Liver (tissue), 9 donors: ENCODE measurements around the gene BANK1. TPM values are rescaled to one million over a fixed set of nuclear protein-coding genes. Genes with fewer than 3 reads are reported as not detected.

Experiments
- DNase-seq: peaks from one replicate; pipeline ENCODE4 v3.0.0-alpha.2; 2017; ENCODE audit warnings: low spot score
- H3K27ac ChIP-seq, 2 donors: one replicate each; pipeline ENCODE4 v1.7.0; 2013; ENCODE audit warnings: inconsistent platforms in 2 of 2, low read length in 2 of 2, control low read depth in 1 of 2, low read depth in 1 of 2, mild to moderate bottlenecking in 1 of 2
- H3K27me3 ChIP-seq, 4 donors: one replicate each; pipeline versions ENCODE4 v1.6.1 to v1.7.0; 2013; ENCODE audit warnings: low read length in 3 of 4, inconsistent platforms in 1 of 4, mild to moderate bottlenecking in 1 of 4, moderate library complexity in 1 of 4; ENCODE audit not compliant: control insufficient read depth in 4 of 4, insufficient read depth in 4 of 4
- H3K36me3 ChIP-seq, 4 donors: one replicate each; pipeline versions ENCODE4 v1.6.1 to v1.7.0; 2013; ENCODE audit warnings: low read length in 3 of 4, mild to moderate bottlenecking in 3 of 4, low read depth in 1 of 4, moderate library complexity in 1 of 4; ENCODE audit not compliant: control insufficient read depth in 4 of 4, insufficient read depth in 3 of 4
- H3K4me1 ChIP-seq, 4 donors: one replicate each; pipeline versions ENCODE4 v1.6.1 to v1.7.0; 2013; ENCODE audit warnings: low read length in 3 of 4, mild to moderate bottlenecking in 3 of 4, moderate library complexity in 1 of 4; ENCODE audit not compliant: control insufficient read depth in 4 of 4, insufficient read depth in 4 of 4
- H3K4me3 ChIP-seq, 3 donors: one replicate each; pipeline versions ENCODE4 v1.6.1 to v1.7.0; 2013; ENCODE audit warnings: low read length in 3 of 3, control low read depth in 1 of 3, low read depth in 1 of 3, mild to moderate bottlenecking in 1 of 3
- H3K9ac ChIP-seq, 2 donors: one replicate each; pipeline ENCODE4 v1.7.0; 2013; ENCODE audit warnings: low read length in 2 of 2, mild to moderate bottlenecking in 2 of 2, moderate library complexity in 2 of 2, control low read depth in 1 of 2, low read depth in 1 of 2
- H3K9me3 ChIP-seq, 4 donors: one replicate each; pipeline versions ENCODE4 v1.6.1 to v1.7.0; 2013; ENCODE audit warnings: low read length in 3 of 4; ENCODE audit not compliant: control insufficient read depth in 4 of 4
- EGR1 ChIP-seq, 2 donors: IDR thresholded peaks; 2 replicates each; pipeline ENCODE4 v1.6.1; 2016 to 2018; ENCODE audit warnings: antibody characterized with exemption in 2 of 2, low read depth in 2 of 2
- FOXA1 ChIP-seq: IDR thresholded peaks from 2 replicates; pipeline ENCODE4 v1.6.1; 2016; ENCODE audit warnings: antibody characterized with exemption
- FOXA2 ChIP-seq: IDR thresholded peaks from 2 replicates; pipeline ENCODE4 v1.6.1; 2016; ENCODE audit warnings: antibody characterized with exemption
- GABPA ChIP-seq, 2 donors: IDR thresholded peaks in 1 of 2; conservative IDR thresholded peaks in 1 of 2; 2 replicates each; pipeline ENCODE4 v1.6.1; 2016; ENCODE audit warnings: antibody characterized with exemption in 2 of 2, mild to moderate bottlenecking in 1 of 2, moderate library complexity in 1 of 2
- HNF4A ChIP-seq, 2 donors: conservative IDR thresholded peaks; 2 replicates each; pipeline ENCODE4 v1.6.1; 2016; ENCODE audit warnings: antibody characterized with exemption in 2 of 2, mild to moderate bottlenecking in 2 of 2
- HNF4G ChIP-seq: IDR thresholded peaks from 2 replicates; pipeline ENCODE4 v1.6.1; 2016; ENCODE audit warnings: antibody characterized with exemption
- JUND ChIP-seq, 2 donors: IDR thresholded peaks; 2 replicates each; pipeline ENCODE4 v1.6.1; 2016; ENCODE audit warnings: antibody characterized with exemption in 2 of 2
- NR2F2 ChIP-seq: IDR thresholded peaks from 2 replicates; pipeline ENCODE4 v1.6.1; 2016; ENCODE audit warnings: antibody characterized with exemption
- RAD21 ChIP-seq, 2 donors: IDR thresholded peaks; 2 replicates each; pipeline ENCODE4 v1.6.1; 2016; ENCODE audit warnings: antibody characterized with exemption in 2 of 2, mild to moderate bottlenecking in 2 of 2
- RXRA ChIP-seq, 2 donors: IDR thresholded peaks; 2 replicates each; pipeline ENCODE4 v1.6.1; 2017 to 2018; ENCODE audit warnings: antibody characterized with exemption in 2 of 2, mild to moderate bottlenecking in 1 of 2
- SP1 ChIP-seq: IDR thresholded peaks from 2 replicates; pipeline ENCODE4 v1.6.1; 2018; ENCODE audit warnings: antibody characterized with exemption, mild to moderate bottlenecking
- TAF1 ChIP-seq: conservative IDR thresholded peaks from 2 replicates; pipeline ENCODE4 v1.6.1; 2016; ENCODE audit warnings: antibody characterized with exemption, mild to moderate bottlenecking
- YY1 ChIP-seq: IDR thresholded peaks from 2 replicates; pipeline ENCODE4 v1.6.1; 2016; ENCODE audit warnings: antibody characterized with exemption, mild to moderate bottlenecking
- WGBS: extraction: QIAGEN DNeasy Blood & Tissue Kit; methylation state at CpG from one replicate; pipeline ENCODE4 v1.1.7; 2013; 5-methylcytosine and 5-hydroxymethylcytosine counted together
- polyA plus RNA-seq, 2 donors: library from polyadenylated mRNA; stranded (reverse) in 1 of 2; unstranded in 1 of 2; fragments of 200-250 nt in 1 of 2; fragments of >200 nt in 1 of 2; fragmentation: Nextera tagmentation in 1 of 2; extraction: Ambion mirVana in 1 of 2; gene quantifications; one replicate each; pipeline versions ENCODE4 v1.2.1 to v1.2.3, GENCODE V29; 2013 to 2015
- total RNA-seq, 2 donors: library from RNA; depleted of rRNA; stranded (reverse); fragments of >200 nt; gene quantifications; one replicate each; pipeline ENCODE4 v1.2.3, GENCODE V29; 2014
- TF ChIP-seq, protein P1 (sequence below): IDR thresholded peaks from 2 replicates; pipeline ENCODE4 v1.6.1; 2016; ENCODE audit warnings: antibody characterized with exemption
- TF ChIP-seq, protein P2 (sequence below): IDR thresholded peaks from 2 replicates; pipeline ENCODE4 v1.6.1; 2016; ENCODE audit warnings: antibody characterized with exemption
- TF ChIP-seq, protein P3 (sequence below): IDR thresholded peaks from 2 replicates; pipeline ENCODE4 v1.6.1; 2016; ENCODE audit warnings: antibody characterized with exemption, mild to moderate bottlenecking
- TF ChIP-seq, protein P4 (sequence below): fragments of 150-350 bp; IDR thresholded peaks from 2 replicates; pipeline ENCODE4 v1.5.1; 2017; ENCODE audit warnings: improper control_type of control experiment, low read depth, low read length; ENCODE audit not compliant: missing input control
- TF ChIP-seq, protein P5 (sequence below): IDR thresholded peaks from 2 replicates; pipeline ENCODE4 v1.6.1; 2016; ENCODE audit warnings: antibody characterized with exemption
- donor health status: healthy.
- donor health status: healthy.
- donor health status: healthy.
- donor health status: healthy.
- donor health status: healthy.

BANK1 gene
- total and polyA plus RNA-seq, 4 donors, result 0.06 to 1.7 (median 0.35) TPM

DNA sequence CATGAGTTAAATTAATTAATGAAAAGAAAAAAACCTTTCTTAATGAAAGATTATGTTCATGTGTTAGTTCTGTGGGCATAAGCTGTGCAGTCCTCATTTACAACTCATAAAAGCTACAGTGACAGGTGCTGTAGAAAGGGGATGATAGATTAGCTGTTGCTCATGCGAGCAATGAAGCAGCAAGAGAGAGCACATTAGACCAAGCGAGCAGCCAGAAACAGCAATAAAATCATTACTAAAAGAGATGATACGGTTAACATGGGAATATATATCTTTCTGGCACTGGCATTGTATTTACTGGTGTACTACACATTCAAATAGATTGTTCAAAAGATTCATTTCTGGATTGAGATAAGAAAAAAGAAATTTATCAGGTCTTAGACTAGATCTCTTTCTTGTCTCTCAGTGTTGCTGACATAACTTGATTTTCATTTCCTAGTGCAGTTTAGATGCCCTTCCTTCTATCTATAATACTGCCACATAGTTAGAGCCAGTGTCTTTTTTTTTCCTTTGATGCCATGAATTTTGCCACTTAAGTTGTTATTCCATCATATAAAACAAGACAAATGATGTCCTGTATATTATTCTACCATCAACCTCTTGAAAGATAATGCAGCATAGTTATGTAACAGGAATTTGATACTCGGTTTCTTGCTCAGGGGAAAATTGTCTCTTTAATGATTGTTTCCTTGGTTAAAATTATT, 164.6 kb downstream of the BANK1 start:
- Histone ChIP-seq H3K4me1 (no peaks in the 10 kb centered on the region), H3K27ac (no peak overlapping the region), H3K27me3 (no peaks in the 10 kb centered on the region), H3K36me3 (no peaks in the 10 kb centered on the region), H3K9ac (no peak overlapping the region), H3K4me3 (no peak overlapping the region), H3K9me3 (no peaks in the 10 kb centered on the region)
- TF ChIP-seq RXRA (IDR thresholded peaks at IDR 0.05) (no peak), HNF4G (no peak), TAF1 (no peak), SP1 (no peak), NR2F2 (no peak)
- TF ChIP-seq, protein P1, sequence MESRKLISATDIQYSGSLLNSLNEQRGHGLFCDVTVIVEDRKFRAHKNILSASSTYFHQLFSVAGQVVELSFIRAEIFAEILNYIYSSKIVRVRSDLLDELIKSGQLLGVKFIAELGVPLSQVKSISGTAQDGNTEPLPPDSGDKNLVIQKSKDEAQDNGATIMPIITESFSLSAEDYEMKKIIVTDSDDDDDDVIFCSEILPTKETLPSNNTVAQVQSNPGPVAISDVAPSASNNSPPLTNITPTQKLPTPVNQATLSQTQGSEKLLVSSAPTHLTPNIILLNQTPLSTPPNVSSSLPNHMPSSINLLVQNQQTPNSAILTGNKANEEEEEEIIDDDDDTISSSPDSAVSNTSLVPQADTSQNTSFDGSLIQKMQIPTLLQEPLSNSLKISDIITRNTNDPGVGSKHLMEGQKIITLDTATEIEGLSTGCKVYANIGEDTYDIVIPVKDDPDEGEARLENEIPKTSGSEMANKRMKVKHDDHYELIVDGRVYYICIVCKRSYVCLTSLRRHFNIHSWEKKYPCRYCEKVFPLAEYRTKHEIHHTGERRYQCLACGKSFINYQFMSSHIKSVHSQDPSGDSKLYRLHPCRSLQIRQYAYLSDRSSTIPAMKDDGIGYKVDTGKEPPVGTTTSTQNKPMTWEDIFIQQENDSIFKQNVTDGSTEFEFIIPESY, result no peak
- 81% methylated on average over 4 of the region's 4 CpGs for WGBS
- DNase-seq, result no peak

DNA sequence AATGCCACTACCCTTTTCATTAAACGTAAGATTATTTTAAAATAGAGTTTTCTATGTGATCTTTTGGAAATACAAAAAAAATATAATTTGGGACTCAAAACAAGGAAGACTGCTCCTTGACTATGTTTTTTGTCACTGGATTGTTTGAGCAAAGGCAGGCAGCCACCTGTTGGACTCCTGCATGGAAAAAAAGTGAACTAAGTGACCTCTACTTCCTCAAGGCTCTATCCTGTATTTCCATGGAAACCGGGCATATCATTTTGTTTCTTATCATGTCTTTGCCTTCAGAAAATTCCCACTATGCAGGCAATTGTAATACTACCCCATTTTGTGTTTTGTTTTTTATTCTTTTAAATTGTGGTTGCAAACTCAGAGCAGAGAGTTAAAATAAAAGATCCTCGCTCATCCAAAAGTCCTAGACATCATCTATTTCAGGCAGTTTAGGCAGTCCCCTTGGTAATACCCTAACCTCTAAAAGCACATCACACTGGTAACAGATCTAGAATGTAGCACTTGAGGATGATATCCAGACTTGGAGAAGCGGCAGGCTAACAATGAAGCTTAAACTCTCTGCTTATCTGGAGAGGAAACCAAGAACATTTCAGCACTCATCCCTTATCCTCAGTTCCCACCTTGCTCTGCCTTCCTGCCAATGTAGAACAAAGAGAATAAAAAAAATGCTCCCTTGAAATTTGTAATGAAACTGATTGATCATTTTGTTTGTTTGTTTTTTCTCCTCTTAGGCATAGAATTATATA, 165.7 kb downstream of the BANK1 start:
- no peaks in the 10 kb centered on the region for H3K36me3 ChIP-seq
- TF ChIP-seq HNF4G (no peak), FOXA1 (no peak), JUND (IDR thresholded peaks at IDR 0.05) (no peak), RAD21 (IDR thresholded peaks at IDR 0.05) (no peak), SP1 (no peak), YY1 (no peak), NR2F2 (no peak), HNF4A (conservative IDR thresholded peaks at IDR 0.05) (no peak), TAF1 (no peak), GABPA (IDR thresholded peaks at IDR 0.05 in 1 of 2, conservative IDR thresholded peaks at IDR 0.05 in 1 of 2) (no peak), RXRA (IDR thresholded peaks at IDR 0.05) (no peak), FOXA2 (no peak), EGR1 (IDR thresholded peaks at IDR 0.05; ENCODE audit: low read depth in 2 of 2) (no peak)
- TF ChIP-seq, protein P2, sequence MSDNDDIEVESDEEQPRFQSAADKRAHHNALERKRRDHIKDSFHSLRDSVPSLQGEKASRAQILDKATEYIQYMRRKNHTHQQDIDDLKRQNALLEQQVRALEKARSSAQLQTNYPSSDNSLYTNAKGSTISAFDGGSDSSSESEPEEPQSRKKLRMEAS, result no peak
- TF ChIP-seq, protein P3, sequence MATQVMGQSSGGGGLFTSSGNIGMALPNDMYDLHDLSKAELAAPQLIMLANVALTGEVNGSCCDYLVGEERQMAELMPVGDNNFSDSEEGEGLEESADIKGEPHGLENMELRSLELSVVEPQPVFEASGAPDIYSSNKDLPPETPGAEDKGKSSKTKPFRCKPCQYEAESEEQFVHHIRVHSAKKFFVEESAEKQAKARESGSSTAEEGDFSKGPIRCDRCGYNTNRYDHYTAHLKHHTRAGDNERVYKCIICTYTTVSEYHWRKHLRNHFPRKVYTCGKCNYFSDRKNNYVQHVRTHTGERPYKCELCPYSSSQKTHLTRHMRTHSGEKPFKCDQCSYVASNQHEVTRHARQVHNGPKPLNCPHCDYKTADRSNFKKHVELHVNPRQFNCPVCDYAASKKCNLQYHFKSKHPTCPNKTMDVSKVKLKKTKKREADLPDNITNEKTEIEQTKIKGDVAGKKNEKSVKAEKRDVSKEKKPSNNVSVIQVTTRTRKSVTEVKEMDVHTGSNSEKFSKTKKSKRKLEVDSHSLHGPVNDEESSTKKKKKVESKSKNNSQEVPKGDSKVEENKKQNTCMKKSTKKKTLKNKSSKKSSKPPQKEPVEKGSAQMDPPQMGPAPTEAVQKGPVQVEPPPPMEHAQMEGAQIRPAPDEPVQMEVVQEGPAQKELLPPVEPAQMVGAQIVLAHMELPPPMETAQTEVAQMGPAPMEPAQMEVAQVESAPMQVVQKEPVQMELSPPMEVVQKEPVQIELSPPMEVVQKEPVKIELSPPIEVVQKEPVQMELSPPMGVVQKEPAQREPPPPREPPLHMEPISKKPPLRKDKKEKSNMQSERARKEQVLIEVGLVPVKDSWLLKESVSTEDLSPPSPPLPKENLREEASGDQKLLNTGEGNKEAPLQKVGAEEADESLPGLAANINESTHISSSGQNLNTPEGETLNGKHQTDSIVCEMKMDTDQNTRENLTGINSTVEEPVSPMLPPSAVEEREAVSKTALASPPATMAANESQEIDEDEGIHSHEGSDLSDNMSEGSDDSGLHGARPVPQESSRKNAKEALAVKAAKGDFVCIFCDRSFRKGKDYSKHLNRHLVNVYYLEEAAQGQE, result no peak
- TF ChIP-seq, protein P1, result no peak
- TF ChIP-seq, protein P4, sequence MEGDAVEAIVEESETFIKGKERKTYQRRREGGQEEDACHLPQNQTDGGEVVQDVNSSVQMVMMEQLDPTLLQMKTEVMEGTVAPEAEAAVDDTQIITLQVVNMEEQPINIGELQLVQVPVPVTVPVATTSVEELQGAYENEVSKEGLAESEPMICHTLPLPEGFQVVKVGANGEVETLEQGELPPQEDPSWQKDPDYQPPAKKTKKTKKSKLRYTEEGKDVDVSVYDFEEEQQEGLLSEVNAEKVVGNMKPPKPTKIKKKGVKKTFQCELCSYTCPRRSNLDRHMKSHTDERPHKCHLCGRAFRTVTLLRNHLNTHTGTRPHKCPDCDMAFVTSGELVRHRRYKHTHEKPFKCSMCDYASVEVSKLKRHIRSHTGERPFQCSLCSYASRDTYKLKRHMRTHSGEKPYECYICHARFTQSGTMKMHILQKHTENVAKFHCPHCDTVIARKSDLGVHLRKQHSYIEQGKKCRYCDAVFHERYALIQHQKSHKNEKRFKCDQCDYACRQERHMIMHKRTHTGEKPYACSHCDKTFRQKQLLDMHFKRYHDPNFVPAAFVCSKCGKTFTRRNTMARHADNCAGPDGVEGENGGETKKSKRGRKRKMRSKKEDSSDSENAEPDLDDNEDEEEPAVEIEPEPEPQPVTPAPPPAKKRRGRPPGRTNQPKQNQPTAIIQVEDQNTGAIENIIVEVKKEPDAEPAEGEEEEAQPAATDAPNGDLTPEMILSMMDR, result no peak
- TF ChIP-seq, protein P5, sequence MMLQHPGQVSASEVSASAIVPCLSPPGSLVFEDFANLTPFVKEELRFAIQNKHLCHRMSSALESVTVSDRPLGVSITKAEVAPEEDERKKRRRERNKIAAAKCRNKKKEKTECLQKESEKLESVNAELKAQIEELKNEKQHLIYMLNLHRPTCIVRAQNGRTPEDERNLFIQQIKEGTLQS, result no peak
- H3K27me3 ChIP-seq, result no peaks in the 10 kb centered on the region
- no peak overlapping the region for H3K9ac ChIP-seq
- no peaks in the 10 kb centered on the region for H3K4me1 ChIP-seq
- no peak for DNase-seq
- no peak overlapping the region for H3K4me3 ChIP-seq
- 72% methylated on average over 4 of the region's 4 CpGs for WGBS
- no peaks in the 10 kb centered on the region for H3K9me3 ChIP-seq
- no peak overlapping the region for H3K27ac ChIP-seq
